Measurements from ENCODE around the gene TEC. TPM values are rescaled to one million over a fixed set of nuclear protein-coding genes. Genes with fewer than 3 reads are reported as not detected.

The TEC gene
- total and polyA plus RNA-seq, 2 of the 8 experiments (the other 6 are each of a cell fraction or from before 2014, with no cell fraction given): 0.73 to 1.8 TPM

GRCh38 chr4:48297256-48297846 is 27.7 kb upstream of the TEC start:
- Histone ChIP-seq H2BK15ac (ENCODE audit: low read length) (no peak overlapping the region), H3K27ac (ENCODE audit: low read depth, low read length) (no peak overlapping the region), H2AK5ac (ENCODE audit: low read depth, low read length) (no peak overlapping the region), H3K79me1 (ENCODE audit: low read depth, low read length) (no peaks in the 10 kb centered on the region), H3K4me3 (ENCODE audit: extremely low read depth in 1 of 4, insufficient read depth in 2 of 4, low read depth in 3 of 4, low read length in 4 of 4) (no peak overlapping the region), H4K20me1 (replicated peaks in 1 of 2; ENCODE audit: control insufficient read depth in 1 of 2, insufficient read depth in 2 of 2, low read length in 2 of 2) (no peaks in the 10 kb centered on the region), H3K4me2 (ENCODE audit: insufficient read depth in 1 of 2, low read depth in 2 of 2, low read length in 2 of 2) (no peak overlapping the region), H2BK12ac (ENCODE audit: low read depth, low read length) (no peak overlapping the region), H4K8ac (ENCODE audit: extremely low read depth, insufficient read depth, low read length) (no peak overlapping the region), H3K23me2 (ENCODE audit: low read depth, low read length) (no peaks in the 10 kb centered on the region), H3K14ac (ENCODE audit: insufficient read length) (no peak overlapping the region), H2BK5ac (ENCODE audit: low read depth, low read length) (no peak overlapping the region), H3K4ac (replicated peaks; ENCODE audit: insufficient read length, low read depth, low read length) (no peak overlapping the region), H3K9ac (replicated peaks in 1 of 4; ENCODE audit: extremely low read depth in 1 of 4, low read depth in 3 of 4, low read length in 3 of 4) (no peak overlapping the region), H2AFZ (ENCODE audit: low read length) (no peak overlapping the region), H2BK120ac (replicated peaks; ENCODE audit: low read depth, low read length) (no peak overlapping the region), H3K9me3 (ENCODE audit: insufficient read depth in 2 of 2, low read depth in 1 of 2, low read length in 1 of 2) (peaks cover 0 to under 1% of the 10 kb centered on the region in 2 experiments; a peak in 1 of 4 replicates), H4K91ac (replicated peaks; ENCODE audit: insufficient read length, low read length) (no peak overlapping the region), H3K4me1 (replicated peaks in 1 of 4; ENCODE audit: control insufficient read depth in 3 of 4, insufficient read depth in 4 of 4, low read length in 3 of 4) (no peaks in the 10 kb centered on the region), H3K27me3 (replicated peaks in 1 of 4; ENCODE audit: control insufficient read depth in 3 of 4, extremely low read depth in 1 of 4, insufficient read depth in 3 of 4, low read length in 3 of 4) (no peaks in the 10 kb centered on the region), H3K56ac (replicated peaks; ENCODE audit: insufficient read length, low read depth, low read length) (no peak overlapping the region), H3K79me2 (ENCODE audit: control insufficient read depth in 1 of 2, insufficient read depth in 2 of 2, low read length in 2 of 2) (no peaks in the 10 kb centered on the region), H3K18ac (ENCODE audit: extremely low read depth, low read length) (no peak overlapping the region), H3K23ac (ENCODE audit: insufficient read length) (no peak overlapping the region), H2BK20ac (ENCODE audit: low read length) (no peak overlapping the region), H4K5ac (ENCODE audit: insufficient read length, low read depth, low read length) (no peak overlapping the region), H3K36me3 (ENCODE audit: control insufficient read depth in 2 of 4, insufficient read depth in 4 of 4, low read length in 3 of 4) (no peaks in the 10 kb centered on the region)
- CTCF ChIA-PET (ENCODE audit: partially characterized antibody): interaction anchor here (0.6 to 1.0 kb wide), 2 partner anchors 22 to 121 kb away, joined by 3 to 4 read pairs; no protein-coding TSS in a partner anchor
- POLR2A ChIA-PET (ENCODE audit: partially characterized antibody): no interaction called here
- FAIRE-seq (no peak), DNase-seq (ENCODE audit: low read depth in 1 of 2, low spot score in 2 of 2) (no peak)
- WGBS, 2 experiments (ENCODE audit: extremely low coverage in 1 of 2, insufficient coverage in 1 of 2, insufficient read length in 1 of 2, insufficient replicate concordance in 2 of 2, low coverage in 1 of 2, low lambda C conversion rate in 2 of 2, missing lambda C conversion rate in 1 of 2): 92% methylated on average over 2 of the region's 2 CpGs; no CpG with 5 or more reads in 1 of the 2 experiments
- no peak for TF ChIP-seq YY1 (IDR thresholded peaks at IDR 0.05; ENCODE audit: low read depth, low read length)
- no peak for TF ChIP-seq BCL11A (IDR thresholded peaks at IDR 0.05; ENCODE audit: low read depth in 2 of 2, low read length in 2 of 2)
- no peak for TF ChIP-seq USF2 (IDR thresholded peaks at IDR 0.05; ENCODE audit: low read length)
- no peak for TF ChIP-seq TCF12 (IDR thresholded peaks at IDR 0.05; ENCODE audit: low read depth, low read length)
- no peak for TF ChIP-seq FOSL1 (IDR thresholded peaks at IDR 0.05; ENCODE audit: insufficient read depth, low read depth, low read length)
- no peak for TF ChIP-seq SUZ12 (IDR thresholded peaks at IDR 0.05; ENCODE audit: low read length)
- TF ChIP-seq, protein P1, sequence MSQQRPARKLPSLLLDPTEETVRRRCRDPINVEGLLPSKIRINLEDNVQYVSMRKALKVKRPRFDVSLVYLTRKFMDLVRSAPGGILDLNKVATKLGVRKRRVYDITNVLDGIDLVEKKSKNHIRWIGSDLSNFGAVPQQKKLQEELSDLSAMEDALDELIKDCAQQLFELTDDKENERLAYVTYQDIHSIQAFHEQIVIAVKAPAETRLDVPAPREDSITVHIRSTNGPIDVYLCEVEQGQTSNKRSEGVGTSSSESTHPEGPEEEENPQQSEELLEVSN (IDR thresholded peaks at IDR 0.05): no peak
- no peak for TF ChIP-seq KDM4A (IDR thresholded peaks at IDR 0.05; ENCODE audit: low read depth, low read length, severe bottlenecking)
- TF ChIP-seq BACH1 (IDR thresholded peaks at IDR 0.05; ENCODE audit: low read length): no peak
- no peak for TF ChIP-seq EP300 (IDR thresholded peaks at IDR 0.05; ENCODE audit: borderline replicate concordance in 1 of 2, low read depth in 2 of 2, low read length in 2 of 2)
- no peak for TF ChIP-seq BRCA1 (IDR thresholded peaks at IDR 0.05; ENCODE audit: low read depth, low read length)
- TF ChIP-seq RXRA (IDR thresholded peaks at IDR 0.05; ENCODE audit: insufficient read depth, low read depth, low read length): no peak

Measured in H1 (cell line).